GM03348 (cell line): Measurements from ENCODE around the gene HSPA4.
"Not testable (repeated sequence)": the region's sequence is repeated elsewhere in the genome, so short reads cannot be mapped to it uniquely, and the experiment has no call there.

Source experiments
- DNase-seq: peaks from one replicate; pipeline ENCODE4 v3.0.0; 2012; ENCODE audit warnings: low spot score

HSPA4 gene

DNA sequence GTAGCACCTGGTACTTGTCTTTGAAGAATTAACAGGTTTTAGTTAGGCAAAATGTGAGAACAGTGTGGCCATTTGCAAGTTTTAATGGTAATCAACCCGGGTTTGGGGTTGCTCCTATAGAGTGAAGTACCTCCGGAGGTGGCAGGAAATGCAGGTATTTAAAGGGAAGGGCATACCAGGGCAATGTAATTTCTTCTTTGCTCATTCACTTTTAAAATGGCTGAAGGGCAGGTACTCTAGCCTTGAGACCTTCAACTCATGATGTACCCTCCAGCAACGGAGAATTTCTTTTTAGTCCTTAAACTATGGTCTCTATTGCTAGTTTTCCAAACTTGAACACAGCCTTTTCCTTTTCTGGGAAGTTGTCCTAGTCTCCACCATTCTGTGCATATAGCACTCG, 1.3 kb upstream of the HSPA4 start:
- DNase-seq = no peak

GRCh38 chr5:133051061-133051541, 712 bp upstream of the HSPA4 start:
- DNase-seq = no peak

DNA sequence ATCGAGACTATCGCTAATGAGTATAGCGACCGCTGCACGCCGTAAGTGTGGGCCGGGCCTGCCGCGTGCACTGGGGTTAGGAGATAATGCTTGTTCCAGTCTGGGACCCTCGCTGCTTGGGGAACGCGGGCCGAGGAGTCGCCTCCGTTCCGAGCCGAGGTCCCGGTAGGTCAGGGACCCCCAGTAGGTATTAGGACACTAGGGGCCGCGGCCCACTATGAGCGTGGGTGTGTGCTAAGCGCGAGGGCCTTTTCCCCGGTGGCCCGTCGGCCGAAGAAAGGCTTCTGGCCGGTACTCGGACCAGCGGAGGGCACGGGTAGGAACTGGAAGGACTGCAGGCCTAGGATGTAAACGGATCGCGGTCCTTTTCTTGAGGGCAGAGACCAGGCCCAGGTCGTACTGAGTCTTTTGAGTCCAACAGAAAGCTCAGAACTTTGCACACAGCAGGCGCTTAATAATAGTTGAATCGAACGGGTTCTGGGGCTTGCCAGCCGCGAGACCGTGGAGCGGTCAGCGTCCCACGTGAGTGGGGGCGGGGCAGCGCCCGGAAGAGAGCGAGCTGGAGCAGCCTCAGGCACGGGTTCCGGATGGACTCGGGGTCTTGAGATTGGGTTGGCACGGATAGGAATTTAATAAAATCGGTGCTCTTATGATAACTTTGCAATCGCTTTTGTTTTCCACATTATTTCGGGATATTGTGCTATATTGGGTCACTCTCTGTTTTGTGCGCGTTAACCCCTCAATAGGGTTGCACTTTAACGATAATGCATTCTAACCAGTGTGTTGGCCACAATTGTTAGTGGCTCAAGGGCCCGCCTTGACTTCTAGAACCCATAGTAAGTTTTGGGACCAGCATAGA, 733 bp downstream of the HSPA4 start:
- peak; percentile 83 for DNase-seq

GRCh38 chr5:133053448-133053847, 1.6 kb downstream of the HSPA4 start:
- DNase-seq = no peak

DNA sequence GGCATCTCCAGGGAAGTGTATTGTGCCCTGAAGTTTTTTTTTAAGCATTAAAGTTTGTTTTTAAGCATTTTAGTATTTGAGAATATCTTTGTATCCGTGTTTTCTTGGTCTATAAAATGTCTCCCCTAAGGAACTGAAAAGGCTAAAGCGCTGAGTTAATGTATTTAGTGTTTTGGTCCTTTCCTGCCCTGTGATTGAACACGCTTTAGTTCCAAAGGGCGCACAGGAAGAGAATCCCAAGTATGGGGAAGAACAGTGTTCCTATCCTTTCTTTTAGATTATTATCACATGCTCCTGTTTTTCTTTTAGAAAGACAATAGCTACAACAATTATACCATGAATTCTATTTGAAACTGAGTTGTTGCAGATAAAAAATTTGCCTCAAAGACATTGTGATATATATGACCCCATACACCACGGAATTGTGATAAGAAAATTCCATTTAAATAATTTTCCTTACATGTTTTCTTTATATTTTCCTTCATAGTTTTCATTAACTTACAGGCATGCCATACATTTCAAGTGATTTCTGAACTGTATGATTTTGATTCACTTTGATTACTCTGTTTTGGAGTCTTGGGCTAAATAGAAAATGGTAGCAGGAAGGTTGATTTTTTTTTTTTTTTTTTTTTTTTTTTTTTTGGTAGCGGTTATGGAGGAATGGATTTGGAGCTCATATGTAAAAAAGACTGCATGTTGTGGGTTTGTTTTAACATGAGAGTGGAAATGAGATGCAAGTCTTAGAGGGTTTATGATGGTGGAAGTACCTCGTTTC, 3.1 kb downstream of the HSPA4 start:
- no peak for DNase-seq

GRCh38 chr5:133056891-133057290, 5.1 kb downstream of the HSPA4 start:
- no peak for DNase-seq

GRCh38 chr5:133059621-133060020, 7.8 kb downstream of the HSPA4 start:
- no peak for DNase-seq

GRCh38 chr5:133062276-133062675, 10.5 kb downstream of the HSPA4 start:
- no peak for DNase-seq

DNA sequence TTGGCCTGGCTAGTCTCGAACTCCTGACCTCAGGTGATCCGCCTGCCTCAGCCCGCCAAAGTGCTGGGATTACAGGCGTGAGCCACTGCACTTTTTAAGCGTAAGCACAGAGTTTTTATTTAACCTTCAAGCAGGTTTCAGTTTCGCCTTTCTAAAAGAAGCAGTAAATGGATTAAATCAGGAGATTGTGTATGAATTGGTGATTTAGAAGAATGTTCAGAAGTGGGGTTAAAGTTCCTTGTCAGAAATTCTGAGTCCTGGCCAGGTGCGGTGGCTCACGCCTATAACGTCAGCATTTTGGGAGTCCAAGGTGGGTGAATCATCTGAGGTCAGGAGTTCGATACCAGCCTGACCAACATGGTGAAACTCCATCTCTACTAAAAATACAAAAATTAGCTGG, 12.2 kb downstream of the HSPA4 start:
- no peak for DNase-seq

DNA sequence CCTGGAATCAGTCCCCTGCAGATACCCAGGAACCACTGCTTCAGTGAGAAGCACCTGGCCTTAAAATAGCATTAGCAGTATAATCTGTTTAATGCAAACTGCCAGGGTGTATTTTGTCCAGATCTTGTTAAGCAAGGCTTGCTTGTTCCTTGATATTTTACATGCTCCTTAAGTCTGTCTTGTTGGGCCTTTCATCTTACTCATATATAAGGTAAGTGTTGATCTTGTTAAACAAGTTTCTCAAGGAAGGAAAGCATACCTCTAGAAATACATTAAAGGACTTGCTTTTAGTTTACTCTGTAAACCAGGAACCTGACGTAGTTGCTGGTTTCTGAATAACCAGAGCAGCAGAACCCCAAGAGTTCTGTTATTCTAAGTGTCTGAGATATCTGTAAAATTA, 13.7 kb downstream of the HSPA4 start:
- DNase-seq = no peak

- DNase-seq = no peak
Observed at GRCh38 chr5:133066045-133066444, 14.2 kb downstream of the HSPA4 start.

DNA sequence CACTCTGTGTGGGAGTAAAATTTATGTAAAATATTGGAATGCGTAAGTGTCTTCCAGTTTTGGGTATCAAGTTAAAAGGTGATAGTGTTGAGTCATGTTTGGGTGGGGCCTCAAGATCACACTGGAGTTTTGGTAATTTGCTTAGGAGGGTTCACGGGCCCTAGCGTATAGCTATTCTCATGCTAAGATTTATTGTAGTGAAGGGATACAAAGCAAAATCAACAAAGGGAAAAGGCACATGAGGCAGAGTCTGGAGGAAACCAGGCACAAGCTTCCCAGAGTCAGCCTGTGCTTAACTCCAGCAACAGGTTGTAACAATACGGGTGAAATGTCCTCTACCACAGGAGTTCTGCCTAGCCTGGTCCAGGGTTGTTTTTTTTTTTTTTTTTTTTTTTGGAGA, 20.2 kb downstream of the HSPA4 start:
- no peak for DNase-seq

DNA sequence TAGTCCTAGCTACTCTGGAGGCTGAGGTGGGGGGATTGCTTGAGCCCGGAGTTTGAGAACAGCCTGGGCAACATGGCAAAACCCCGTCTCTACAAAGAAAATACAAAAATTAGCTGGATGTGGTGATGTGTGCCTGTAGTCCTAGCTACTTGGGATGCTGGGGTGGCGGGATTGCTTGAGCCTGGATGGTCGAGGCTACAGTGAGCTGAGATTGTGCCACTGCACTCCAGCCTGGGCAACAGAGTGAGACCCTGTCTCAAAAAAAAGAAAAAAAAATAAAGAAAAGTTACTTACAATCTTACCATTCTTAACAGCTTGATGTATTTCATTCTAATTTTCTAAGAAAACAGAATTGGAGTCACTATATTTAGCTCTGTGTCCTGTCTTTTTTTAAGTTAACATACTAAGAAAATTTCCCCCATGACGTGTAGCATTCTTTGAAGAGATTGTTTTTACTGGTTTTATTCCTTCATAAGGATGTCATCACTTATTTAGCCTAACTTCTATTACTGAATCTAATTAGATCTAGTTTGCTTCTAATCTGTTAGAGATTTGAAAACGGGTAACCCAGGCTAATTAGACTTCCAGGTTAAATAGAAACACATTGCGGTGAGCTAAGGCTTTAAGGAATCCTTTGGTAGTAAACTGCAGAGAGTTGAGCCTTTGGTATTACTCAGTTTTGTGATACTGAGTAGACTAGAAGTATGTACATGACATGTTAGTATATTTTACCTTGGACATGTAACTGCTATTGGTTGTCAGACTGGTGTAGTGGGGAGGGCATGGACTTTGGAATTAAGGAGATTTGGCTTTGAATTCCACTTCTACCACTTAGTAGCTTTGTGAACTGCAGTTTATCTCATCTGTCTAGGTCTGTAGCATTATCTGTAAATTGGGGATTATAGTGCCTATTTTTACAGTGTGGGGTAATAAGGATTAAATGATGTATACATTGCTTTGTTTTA, 24.0 kb downstream of the HSPA4 start:
- DNase-seq = no peak

DNA sequence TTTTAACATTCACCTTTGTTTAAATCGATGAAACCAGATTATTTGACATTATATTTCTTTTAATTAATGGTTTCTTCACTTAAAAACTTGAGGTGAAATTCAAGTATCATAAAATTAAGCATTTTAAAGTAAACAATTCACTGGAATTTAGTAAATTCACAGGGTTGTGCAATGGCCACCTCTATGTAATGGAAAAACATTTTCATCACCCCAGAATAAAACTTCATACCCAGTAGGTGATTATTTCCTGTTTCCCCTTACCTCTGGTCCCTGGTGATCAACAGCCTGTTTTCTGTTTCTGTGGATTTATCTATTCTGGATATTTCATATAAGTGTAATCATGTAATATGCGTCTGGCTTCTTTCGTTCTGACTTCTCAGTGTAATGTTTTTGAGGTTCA, 27.2 kb downstream of the HSPA4 start:
- no peak for DNase-seq

DNA sequence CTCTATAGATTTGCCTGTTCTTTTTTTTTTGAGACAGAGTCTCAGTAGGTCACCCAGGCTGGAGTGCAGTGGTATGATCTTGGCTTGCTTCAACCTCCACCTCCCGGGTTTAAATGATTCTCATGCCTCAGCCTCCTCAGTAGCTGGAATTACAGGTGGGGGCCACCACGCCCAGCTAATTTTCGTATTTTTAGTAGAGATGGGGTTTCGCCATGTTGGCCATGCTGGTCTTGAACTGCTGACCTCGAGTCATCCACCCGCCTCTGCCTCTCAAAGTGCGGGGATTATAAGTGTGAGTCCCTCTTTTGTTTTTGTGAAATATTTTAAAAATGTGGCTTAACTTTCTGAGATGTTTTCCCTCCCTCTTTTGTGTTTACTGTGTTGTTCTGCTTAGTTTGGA, 29.2 kb downstream of the HSPA4 start:
- DNase-seq = no peak

- no peak for DNase-seq
Observed at GRCh38 chr5:133081703-133082102, 29.9 kb downstream of the HSPA4 start.

- no peak for DNase-seq
Observed at GRCh38 chr5:133082128-133082527, 30.3 kb downstream of the HSPA4 start.

DNA sequence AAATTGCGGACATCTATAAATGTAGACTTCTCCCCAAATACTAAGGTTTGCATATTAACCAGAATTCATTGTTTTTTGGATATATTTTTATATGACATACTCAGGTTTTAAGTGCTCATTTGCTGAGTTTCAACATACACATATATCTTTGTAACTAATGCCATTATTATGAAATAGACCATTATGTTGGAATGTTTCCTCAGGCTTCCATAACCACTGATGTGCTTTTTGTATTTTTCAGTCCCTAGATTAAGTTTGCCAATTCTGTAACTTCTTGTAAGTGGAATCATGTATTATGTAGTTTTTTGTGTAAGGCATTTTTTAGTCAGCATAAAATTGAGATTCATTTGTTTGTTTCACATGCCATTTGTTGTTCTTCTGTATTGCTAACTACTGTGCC, 32.1 kb downstream of the HSPA4 start:
- no peak for DNase-seq

DNA sequence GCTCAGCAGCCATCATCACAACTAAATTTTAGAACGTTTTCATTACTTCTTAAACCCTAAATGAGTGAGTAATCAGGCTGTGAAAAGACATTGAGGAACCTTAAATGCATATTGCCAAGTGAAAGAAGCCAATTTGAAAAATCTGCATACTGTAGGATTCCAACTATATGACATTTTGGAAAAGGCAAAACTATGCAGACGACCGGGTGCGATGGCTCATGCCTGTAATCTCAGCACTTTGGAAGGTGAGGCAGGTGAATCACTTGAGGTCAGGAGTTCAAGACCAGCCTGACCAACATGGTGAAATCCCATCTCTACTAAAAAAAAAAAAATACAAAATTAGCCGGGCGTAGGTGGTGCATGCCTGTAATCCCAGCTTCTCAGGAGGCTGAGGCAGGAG, 33.4 kb downstream of the HSPA4 start:
- DNase-seq = not testable (repeated sequence)

- no peak for DNase-seq
Observed at GRCh38 chr5:133086366-133086875, 34.6 kb downstream of the HSPA4 start.

GRCh38 chr5:133088064-133088463, 36.3 kb downstream of the HSPA4 start:
- DNase-seq = no peak

DNA sequence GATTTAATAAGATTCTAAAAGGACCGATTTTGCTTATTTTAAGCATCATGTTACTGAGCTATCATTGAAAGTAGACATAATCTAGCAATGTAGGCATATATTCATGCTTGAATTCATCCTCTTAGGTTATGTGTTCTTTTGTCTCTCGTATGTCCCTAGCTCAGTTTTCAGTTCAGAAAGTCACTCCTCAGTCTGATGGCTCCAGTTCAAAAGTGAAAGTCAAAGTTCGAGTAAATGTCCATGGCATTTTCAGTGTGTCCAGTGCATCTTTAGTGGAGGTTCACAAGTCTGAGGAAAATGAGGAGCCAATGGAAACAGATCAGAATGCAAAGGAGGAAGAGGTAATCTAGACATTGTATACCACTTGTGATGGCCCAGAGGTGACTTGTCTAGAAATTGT, 39.2 kb downstream of the HSPA4 start:
- DNase-seq = no peak
